ENCODE measurements around the gene CCR7.
A peak's percentile ranks its signal among the peaks of the same experiment; 100 is the strongest.

Gene CCR7, protein sequence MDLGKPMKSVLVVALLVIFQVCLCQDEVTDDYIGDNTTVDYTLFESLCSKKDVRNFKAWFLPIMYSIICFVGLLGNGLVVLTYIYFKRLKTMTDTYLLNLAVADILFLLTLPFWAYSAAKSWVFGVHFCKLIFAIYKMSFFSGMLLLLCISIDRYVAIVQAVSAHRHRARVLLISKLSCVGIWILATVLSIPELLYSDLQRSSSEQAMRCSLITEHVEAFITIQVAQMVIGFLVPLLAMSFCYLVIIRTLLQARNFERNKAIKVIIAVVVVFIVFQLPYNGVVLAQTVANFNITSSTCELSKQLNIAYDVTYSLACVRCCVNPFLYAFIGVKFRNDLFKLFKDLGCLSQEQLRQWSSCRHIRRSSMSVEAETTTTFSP

DNA sequence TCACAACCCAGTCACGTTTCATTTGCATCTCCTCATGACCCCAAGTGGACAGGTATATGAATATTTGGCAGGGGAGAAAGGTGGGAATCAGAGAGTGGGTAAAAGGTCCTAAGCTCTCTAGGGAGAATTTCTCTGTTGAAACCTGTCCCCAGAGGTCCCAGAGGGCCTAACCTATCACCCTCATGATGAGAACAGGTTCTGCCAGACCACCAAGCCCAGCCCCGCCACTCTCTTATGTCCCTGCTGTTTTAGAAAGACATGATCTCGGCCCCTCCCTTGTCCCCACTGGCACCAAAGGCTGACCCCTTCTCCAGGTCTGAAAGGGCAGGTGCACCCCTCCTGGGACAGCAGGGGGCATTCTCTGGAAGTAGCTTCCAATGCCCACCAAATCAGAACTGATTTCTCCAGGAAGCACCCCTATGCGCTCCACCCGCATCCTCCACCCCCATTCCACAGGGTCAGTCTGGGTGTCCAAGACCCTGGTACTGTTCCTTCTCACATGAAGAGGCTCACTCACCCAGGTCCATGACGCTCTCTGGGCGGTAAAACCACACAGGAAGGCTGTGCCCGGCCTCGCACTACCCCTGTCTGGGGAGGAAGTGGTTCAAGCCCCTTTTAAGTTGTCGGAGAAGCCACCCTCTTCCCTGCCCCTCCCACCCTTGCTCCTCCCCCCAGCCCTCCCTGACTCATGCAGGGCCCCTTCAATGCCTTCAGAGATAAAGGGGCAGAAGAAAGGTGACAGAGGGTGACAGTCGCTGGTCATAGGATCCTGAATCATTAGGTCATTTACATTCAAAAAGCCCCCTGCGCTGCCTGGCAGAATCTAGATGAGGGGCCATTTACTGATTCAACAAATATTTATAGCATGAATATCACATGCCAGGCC is at the start of gene CCR7:
Gene CCR7, minus strand, starts transcription at position 590 of the 886 bp plus-strand sequence. Its CDS starts 63 bp downstream, at position 527.
- no peak for DNase-seq (ENCODE audit: low spot score)

DNA sequence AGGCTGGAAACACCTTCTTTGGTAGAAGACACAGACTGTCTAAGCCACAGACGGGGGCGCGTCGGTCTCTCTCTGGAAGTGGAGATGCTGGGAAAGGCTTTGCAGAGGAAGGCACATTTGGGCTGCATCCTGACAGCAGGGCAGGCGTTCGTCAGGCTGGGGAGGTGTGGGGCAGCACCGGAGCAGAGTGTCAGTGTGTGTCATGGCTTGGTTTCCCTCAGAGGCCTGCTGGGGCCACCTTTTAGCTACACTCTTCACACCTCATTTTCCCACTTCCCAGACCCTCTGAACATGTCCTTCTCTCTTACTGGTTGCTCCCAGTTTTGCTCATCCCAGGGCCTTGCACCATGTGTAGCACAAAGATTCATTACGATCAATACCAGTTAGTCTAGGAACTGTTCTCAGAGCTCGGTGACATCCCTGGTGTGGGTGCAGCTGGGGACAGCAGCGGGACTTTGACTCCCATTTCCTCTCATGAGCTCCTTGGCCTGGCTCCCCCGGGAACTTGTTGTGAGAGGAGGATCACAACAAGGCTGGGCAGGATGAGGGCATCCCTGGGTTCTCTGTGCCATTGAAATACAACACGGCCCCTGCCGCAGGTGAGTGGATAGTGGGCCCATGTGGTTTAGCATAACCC is 49.3 kb upstream of the CCR7 start:
- no peak for DNase-seq (ENCODE audit: low spot score)

DNA sequence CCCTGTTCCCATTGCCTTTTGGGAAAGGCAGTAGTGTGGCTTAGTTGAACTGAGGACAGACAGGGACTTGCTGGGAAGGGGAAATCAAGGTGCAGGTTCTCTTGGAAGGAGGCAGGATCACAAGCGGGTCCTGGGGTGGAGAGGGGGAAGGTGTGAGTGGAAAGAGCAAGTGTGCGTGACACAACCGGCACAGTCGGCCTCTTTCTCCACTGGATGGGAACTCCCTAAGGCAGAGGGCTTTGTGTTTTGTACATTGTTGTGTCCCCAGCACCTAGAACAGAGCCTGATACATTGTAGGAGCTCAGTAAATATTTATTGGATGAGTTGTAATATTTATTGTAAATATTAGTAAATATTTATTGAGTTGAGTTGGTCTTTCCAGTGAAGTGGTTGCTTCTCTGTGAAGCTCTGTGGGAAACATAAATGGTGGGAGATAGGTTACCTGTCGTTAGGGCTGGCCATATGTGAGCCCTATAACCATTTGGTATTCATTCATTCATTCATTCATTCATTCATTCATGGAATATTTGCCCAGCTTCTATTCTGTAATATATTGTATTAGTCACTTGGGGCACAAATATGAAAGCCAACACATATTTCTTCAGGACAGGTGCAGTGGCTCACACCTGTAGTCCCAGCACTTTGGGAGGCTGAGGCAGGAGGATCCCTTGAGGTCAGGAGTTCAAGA is 48.3 kb upstream of the CCR7 start:
- DNase-seq (ENCODE audit: low spot score): no peak

DNA sequence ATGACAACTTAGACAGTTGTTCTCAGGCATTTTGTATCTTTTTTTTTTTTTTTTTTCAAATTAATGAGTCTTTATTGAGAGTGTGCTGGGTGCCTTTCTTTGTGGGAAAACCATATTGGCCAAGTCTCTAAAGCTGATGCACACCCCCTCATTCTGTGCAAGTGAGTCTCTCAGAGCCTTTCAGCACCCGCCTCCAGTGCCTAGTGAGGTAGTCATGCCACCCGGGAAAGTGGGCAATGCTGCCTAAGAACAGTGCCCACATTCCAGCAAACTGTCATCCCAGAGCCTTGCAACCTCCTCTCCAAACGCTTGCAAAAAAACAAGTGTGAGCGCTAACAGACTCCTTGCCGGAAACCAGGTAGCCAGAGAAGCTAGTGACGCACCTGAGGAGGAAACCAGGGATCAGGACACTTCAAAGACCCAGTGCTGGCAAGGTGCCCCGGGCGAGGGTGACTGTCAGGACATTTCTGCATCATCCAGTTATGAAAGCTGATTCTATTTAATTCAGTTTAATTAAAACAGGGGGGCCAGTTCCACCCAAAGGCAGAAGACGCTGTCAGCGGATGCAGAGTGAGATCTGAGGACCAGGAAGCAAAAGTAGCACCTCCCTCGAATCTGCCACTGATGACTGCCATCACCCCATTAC is 47.5 kb upstream of the CCR7 start:
- DNase-seq (ENCODE audit: low spot score): peak; percentile 22

DNA sequence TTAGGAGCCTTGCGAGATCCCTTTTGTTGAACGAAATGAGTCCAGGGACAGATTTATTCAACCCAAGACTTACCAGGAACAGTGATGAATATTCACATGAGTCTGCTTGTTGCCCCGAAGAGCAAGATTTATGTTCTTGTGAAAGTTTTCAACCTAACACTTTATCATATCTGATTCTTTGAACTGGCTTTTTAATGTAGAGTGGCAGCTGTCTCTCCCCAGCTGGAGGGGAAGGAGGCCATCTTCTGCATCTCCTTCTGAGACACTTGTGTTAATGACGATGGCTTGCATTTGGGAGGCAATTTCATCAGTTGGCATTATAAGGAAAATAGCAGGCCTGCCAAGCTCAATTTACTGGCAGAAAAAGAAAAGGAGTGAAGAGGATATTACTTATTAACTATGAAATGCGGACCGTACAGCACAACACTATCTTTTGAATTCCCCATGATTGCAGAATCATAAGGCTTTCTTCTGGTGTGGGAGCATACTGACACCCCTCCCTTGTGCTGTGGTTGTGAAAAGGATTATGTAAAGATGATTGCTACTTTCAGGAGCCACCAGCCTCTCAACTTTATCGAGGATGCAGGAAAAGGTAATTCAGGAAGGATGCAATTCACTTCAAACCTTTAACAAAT is 46.7 kb upstream of the CCR7 start:
- no peak for DNase-seq (ENCODE audit: low spot score)

DNA sequence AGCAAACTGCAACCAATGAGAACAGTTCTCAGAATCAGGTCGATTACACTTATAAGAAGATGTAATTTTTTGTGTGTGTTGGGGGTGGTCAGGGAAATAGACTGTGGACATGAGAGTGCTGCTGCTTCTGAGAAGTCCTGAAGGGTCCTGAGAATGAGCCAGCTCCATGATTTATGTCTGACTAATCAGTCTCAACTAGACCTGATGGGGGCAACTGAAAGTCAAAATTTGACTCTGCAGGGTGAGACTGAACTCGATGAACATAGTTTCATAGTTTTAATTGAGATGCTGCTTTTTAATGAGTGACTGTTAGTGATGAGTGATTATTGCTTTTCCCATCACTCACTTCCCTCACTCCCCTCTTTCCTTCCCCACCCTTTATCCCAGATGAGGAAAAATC is 45.1 kb upstream of the CCR7 start:
- no peak for DNase-seq (ENCODE audit: low spot score)

DNA sequence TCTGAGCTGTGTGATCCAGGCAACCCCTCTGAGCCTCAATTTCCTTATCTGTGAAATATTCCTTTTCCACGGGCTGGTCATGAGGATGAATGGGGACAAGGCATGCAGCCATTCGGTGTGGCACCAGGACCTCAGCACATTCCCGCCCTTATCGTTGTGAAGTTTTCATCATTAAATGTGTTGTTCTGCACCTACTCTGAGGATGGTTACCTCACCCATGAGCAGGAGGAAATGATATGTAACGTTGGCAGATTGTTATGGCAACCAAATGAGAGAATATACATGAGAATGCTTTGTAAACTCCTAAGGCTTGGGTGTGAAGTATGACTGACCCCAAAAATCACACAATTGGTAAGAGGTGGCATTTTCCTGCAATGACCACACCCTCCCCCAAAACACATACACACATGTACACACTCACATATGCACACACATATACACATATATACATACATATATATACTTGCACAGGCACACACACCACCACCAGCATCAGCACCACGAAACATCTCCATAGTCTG is 42.8 kb upstream of the CCR7 start:
- DNase-seq (ENCODE audit: low spot score): no peak

GRCh38 chr17:40607641-40608040 is 42.4 kb upstream of the CCR7 start:
- DNase-seq (ENCODE audit: low spot score): no peak

DNA sequence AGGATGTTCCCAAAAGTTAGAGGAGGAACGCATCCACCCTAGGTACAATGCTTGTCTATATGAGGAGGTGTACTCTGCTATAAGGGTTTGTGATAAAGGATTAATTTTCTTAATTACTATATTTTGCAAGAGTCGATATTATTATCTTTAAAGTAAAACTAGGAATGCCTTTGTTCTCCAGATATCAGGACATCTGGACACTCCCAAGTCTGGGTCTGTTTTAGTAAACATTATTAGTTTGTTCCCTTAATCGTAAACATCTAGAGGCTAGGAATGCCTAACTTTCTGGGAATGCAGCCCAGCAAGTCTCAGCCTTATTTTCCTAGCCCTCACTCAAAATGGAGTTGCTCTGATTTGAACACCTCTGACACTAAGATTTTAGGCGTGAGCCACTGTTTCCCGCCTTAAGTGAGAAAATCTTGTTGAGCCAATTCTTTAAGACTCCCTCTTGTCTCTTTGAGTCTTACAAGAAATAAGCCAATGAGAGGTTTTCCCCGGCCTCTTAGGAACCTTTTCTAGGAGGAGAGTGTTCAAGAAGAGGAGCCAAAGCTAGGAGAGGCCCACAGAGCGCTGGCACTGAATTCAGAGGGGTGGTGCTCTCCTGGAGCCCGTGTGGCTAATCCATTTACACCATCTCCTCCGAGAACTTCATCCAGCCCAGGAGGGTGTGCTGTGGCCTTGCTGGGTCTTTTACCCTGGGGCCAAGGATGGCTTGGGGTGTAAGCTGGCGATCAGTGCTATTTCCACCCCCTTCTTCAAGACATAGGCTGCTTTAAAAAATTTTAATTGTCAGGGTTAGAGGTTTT is 41.5 kb upstream of the CCR7 start:
- no peak for DNase-seq (ENCODE audit: low spot score)

- DNase-seq (ENCODE audit: low spot score): no peak
Measured at GRCh38 chr17:40605306-40605705, 40.0 kb upstream of the CCR7 start.

- DNase-seq (ENCODE audit: low spot score): no peak
Measured at GRCh38 chr17:40604327-40605080, 39.2 kb upstream of the CCR7 start.

DNA sequence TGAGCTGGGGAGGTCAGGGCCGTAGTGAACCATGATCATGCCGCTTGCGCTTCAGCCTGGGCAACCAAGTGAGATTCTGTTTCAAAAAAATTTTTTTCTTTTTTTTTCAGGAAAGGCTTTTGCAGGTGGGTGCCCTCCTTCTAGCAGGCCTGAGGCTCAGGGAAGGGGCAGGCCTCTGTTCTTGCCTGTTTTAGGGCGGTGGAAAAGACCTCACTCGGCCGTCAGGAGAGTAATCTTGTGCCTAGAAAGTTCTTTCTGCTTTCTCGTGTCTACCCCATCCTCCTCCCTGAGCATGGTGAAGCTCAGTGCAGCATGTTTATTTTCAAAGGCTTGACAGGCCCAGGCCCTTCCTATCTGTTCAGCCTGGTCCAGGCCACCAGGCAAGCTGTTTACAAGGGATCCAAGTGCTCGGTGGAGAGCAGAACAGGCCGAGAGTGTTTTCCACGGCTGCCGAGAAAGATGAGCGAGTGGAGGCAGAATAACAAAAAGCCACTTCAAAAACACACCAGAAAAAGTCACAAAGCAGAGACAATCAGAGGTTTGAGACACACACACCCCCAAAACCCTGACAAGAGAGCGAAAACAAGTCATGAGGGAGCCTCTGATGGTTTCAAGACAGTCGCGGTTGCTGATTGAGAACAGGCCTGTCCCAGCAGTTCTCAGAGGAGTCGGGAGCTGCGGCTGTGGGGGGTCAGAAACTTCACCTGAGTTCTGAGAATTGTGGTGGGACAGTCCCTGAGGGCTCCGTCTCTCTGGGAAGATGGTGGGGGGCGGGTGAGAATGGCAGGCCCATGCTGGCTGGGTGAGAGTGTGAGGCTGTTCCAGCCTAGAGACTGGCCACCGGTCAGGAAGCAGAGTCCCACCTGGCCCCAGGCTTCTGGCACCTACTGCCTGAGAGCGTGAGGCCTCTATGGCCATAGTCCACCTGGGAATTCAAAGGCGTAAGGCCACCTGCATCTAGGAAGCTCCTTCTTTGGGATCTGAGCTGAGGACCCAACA is 37.5 kb upstream of the CCR7 start:
- DNase-seq (ENCODE audit: low spot score): no peak

- peak; percentile 3 for DNase-seq (ENCODE audit: low spot score)
Measured at GRCh38 chr17:40600486-40601046, 35.3 kb upstream of the CCR7 start.

- DNase-seq (ENCODE audit: low spot score): no peak
Measured at GRCh38 chr17:40599468-40599763, 34.1 kb upstream of the CCR7 start.

- no peak for DNase-seq (ENCODE audit: low spot score)
Measured at GRCh38 chr17:40598619-40599467, 33.6 kb upstream of the CCR7 start.

GRCh38 chr17:40598301-40598618 is 33.0 kb upstream of the CCR7 start:
- no peak for DNase-seq (ENCODE audit: low spot score)

Data from kidney tubule cell (primary cell).